Endothelial cell of umbilical vein (primary cell): ENCODE data around the gene VSX1. TPM values are rescaled to one million over a fixed set of nuclear protein-coding genes. Genes with fewer than 3 reads are reported as not detected.

Experiments used
- BruUV-seq: library from RNA; stranded (reverse); fragments of 400-500 nt; replicated peaks from 2 replicates; lab custom pipeline; 2021; lab: Mats Ljungman, UMichigan
- CTCF ChIA-PET: fragments of 300-600, 350-600 bp; sonication (Branson Sonifier 250); formaldehyde crosslinking; loops from one replicate; lab custom pipeline; 2021; ENCODE audit warnings: antibody characterized with exemption, inconsistent platforms; lab: Charles Lee
- POLR2A ChIA-PET: fragments of 300-600, 350-600 bp; sonication (Branson Sonifier 250); formaldehyde crosslinking; loops from one replicate; lab custom pipeline; 2021; ENCODE audit warnings: antibody characterized with exemption, inconsistent platforms; lab: Charles Lee
- DNase-seq: peaks from one replicate; pipeline ENCODE4 v3.0.0-alpha.2; 2011; ENCODE audit warnings: low read depth, low spot score
- FAIRE-seq: peaks from 2 replicates; lab custom pipeline; 2011; peaks lifted over from hg19 to GRCh38; lab: Jason Lieb, UNC
- H2AFZ ChIP-seq: 2 replicates; pipeline ENCODE4 v1.6.0; 2012; ENCODE audit warnings: low read depth, low read length, control low read depth, inconsistent platforms
- H3K27ac ChIP-seq: 2 replicates; pipeline ENCODE4 v1.5.1; 2011; ENCODE audit warnings: low read depth, mild to moderate bottlenecking, control low read depth, low read length, moderate library complexity; ENCODE audit not compliant: insufficient read depth
- H3K27me3 ChIP-seq, 2 experiments: 2 replicates each; pipeline versions ENCODE4 v1.6.0 to v1.6.1; 2011; ENCODE audit warnings: low read length in 2 of 2, mixed read lengths in 1 of 2; ENCODE audit not compliant: control insufficient read depth in 2 of 2, insufficient read depth in 2 of 2
- H3K36me3 ChIP-seq, 2 experiments: 2 replicates in 1 of 2; 3 replicates in 1 of 2; pipeline ENCODE4 v1.5.1; 2011; ENCODE audit warnings: low read length in 2 of 2, mild to moderate bottlenecking in 1 of 2, moderate library complexity in 1 of 2; ENCODE audit not compliant: control insufficient read depth in 2 of 2, insufficient read depth in 2 of 2; ENCODE audit errors: extremely low read depth in 1 of 2
- H3K4me1 ChIP-seq: 3 replicates; pipeline ENCODE4 v1.5.1; 2011; ENCODE audit warnings: mild to moderate bottlenecking, low read length; ENCODE audit not compliant: control insufficient read depth, insufficient read depth; ENCODE audit errors: extremely low read depth
- H3K4me2 ChIP-seq: 2 replicates; pipeline ENCODE4 v1.6.1; 2011; ENCODE audit warnings: low read length, control low read depth, mixed read lengths; ENCODE audit not compliant: insufficient read depth
- H3K4me3 ChIP-seq, 3 experiments: fragments of 200-600 bp in 1 of 3; sonication (generic), shearing (Covaris generic) in 1 of 3; replicated peaks in 1 of 3; 2 replicates each; pipeline ENCODE4 v1.5.1; 2011 to 2016; ENCODE audit warnings: control low read depth in 3 of 3, low read length in 3 of 3, mild to moderate bottlenecking in 2 of 3, inconsistent platforms in 1 of 3, low read depth in 1 of 3, moderate library complexity in 1 of 3; ENCODE audit not compliant: insufficient read depth in 1 of 3
- H3K79me2 ChIP-seq: 2 replicates; pipeline ENCODE4 v1.6.0; 2012; ENCODE audit warnings: low read length, inconsistent platforms; ENCODE audit not compliant: control insufficient read depth, insufficient read depth
- H3K9ac ChIP-seq: replicated peaks from 2 replicates; pipeline ENCODE3; 2011; ENCODE audit warnings: low read length, control low read depth; ENCODE audit not compliant: insufficient read depth; ENCODE audit errors: extremely low read depth
- H3K9me1 ChIP-seq: replicated peaks from 3 replicates; pipeline ENCODE4 v1.6.0; 2011; ENCODE audit warnings: mild to moderate bottlenecking, low read length; ENCODE audit not compliant: control insufficient read depth, insufficient read depth; ENCODE audit errors: extremely low read depth
- H3K9me3 ChIP-seq: replicated peaks from 2 replicates; pipeline ENCODE4 v1.5.1; 2012; ENCODE audit warnings: low read length, inconsistent platforms; ENCODE audit not compliant: control insufficient read depth, insufficient read depth
- H4K20me1 ChIP-seq: replicated peaks from 2 replicates; pipeline ENCODE3; 2011; ENCODE audit warnings: mild to moderate bottlenecking, low read length; ENCODE audit not compliant: control insufficient read depth, insufficient read depth; ENCODE audit errors: extremely low read depth
- CTCF ChIP-seq, 2 donors: IDR thresholded peaks; 1 replicate in 1 of 2; 2 replicates in 1 of 2; pipeline ENCODE4 v1.5.1; 2011; ENCODE audit warnings: low read length in 2 of 2, mild to moderate bottlenecking in 2 of 2, moderate library complexity in 2 of 2, control low read depth in 1 of 2, inconsistent platforms in 1 of 2, low read depth in 1 of 2; ENCODE audit not compliant: insufficient read depth in 1 of 2; ENCODE audit errors: extremely low read depth in 1 of 2
- FOS ChIP-seq: IDR thresholded peaks from 2 replicates; pipeline ENCODE4 v1.6.1; 2011; ENCODE audit warnings: mild to moderate bottlenecking, low read length, moderate library complexity, borderline replicate concordance; ENCODE audit not compliant: insufficient read depth
- JUN ChIP-seq: IDR thresholded peaks from 2 replicates; pipeline ENCODE4 v1.6.1; 2011; ENCODE audit warnings: borderline replicate concordance, low read depth; ENCODE audit not compliant: insufficient read length, insufficient read depth
- MYC ChIP-seq: IDR thresholded peaks from one replicate; pipeline ENCODE4 v1.6.1; 2011; ENCODE audit warnings: mild to moderate bottlenecking, low read depth, low read length
- POLR2A ChIP-seq: IDR thresholded peaks from 2 replicates; pipeline ENCODE4 v1.6.1; 2012; ENCODE audit warnings: low read depth, mild to moderate bottlenecking, control low read depth, low read length
- POLR2AphosphoS5 ChIP-seq: IDR thresholded peaks from 2 replicates; pipeline ENCODE4 v1.6.1; 2012; ENCODE audit warnings: low read depth, mild to moderate bottlenecking, control low read depth, low read length, moderate library complexity; ENCODE audit not compliant: insufficient read depth
- dilution Hi-C: fragments of 300-500 bp; cut with MboI; formaldehyde crosslinking; loops from one replicate; pipeline ENCODE4 v1.15.0; 2019; ENCODE audit warnings: low sequenced_read_pairs; ENCODE audit not compliant: extremely low pct_ligation_motif_present
- intact Hi-C: fragments of 100-400 bp; cut with micrococcal nuclease; formaldehyde crosslinking; loops from one replicate; pipeline ENCODE4 v1.10.0; 2022
- polyA plus RNA-seq, 4 experiments: library from polyadenylated mRNA; depleted of rRNA in 3 of 4; stranded (reverse) in 3 of 4; unstranded in 1 of 4; fragments of >200 nt; gene quantifications; 2 replicates each; pipeline versions ENCODE4 v1.2.1 to v1.2.3, GENCODE V29; 2011 to 2012; ENCODE audit warnings: missing spikeins in 1 of 4
- total RNA-seq: library from RNA; stranded (reverse); gene quantifications from 2 replicates; pipeline ENCODE4 v1.2.3, GENCODE V29; 2021

VSX1 gene
- total and polyA plus RNA-seq, 2 donors (not counting 3 experiments of a cell fraction or from before 2014, with no cell fraction given): not detected

- Histone ChIP-seq H3K27me3 (peaks cover 7 to 10% of the 10 kb centered on the region in 2 experiments), H3K9me3 (no peaks in the 10 kb centered on the region), H4K20me1 (no peaks in the 10 kb centered on the region), H2AFZ (no peak overlapping the region), H3K9me1 (no peaks in the 10 kb centered on the region), H3K79me2 (no peaks in the 10 kb centered on the region), H3K27ac (no peak overlapping the region), H3K36me3 (no peaks in the 10 kb centered on the region), H3K4me3 (no peak overlapping the region), H3K4me1 (no peaks in the 10 kb centered on the region), H3K4me2 (no peak overlapping the region), H3K9ac (no peak overlapping the region)
- TF ChIP-seq POLR2AphosphoS5 (no peak), FOS (no peak), CTCF (IDR thresholded peaks at IDR 0.05; ENCODE audit: extremely low read depth in 1 of 2, insufficient read depth in 1 of 2, low read depth in 1 of 2, low read length in 2 of 2) (peak; percentile 59 to 71), JUN (no peak), MYC (no peak), POLR2A (no peak)
- peak; percentile 67 for DNase-seq
- ChIA-PET POLR2A (no interaction called here), CTCF (interaction anchor here (1.0 to 4.4 kb wide), 8 partner anchors 9 to 333 kb away, joined by 3 to 96 read pairs (median 4); partner anchors contain the start of gene APMAP)
- FAIRE-seq: peak; percentile 72
- intact Hi-C loops (loop anchor here (1.0 kb wide), 2 partner anchors 70 to 114 kb away; no protein-coding TSS in a partner anchor), dilution Hi-C loops (no loop called here)
- BruUV-seq: no TSS peak
These were observed 16.2 kb downstream of the VSX1 start for GRCh38 chr20:25065625-25066338.
